Endothelial cell of umbilical vein (primary cell): ENCODE results near the gene RNU5D-1. TPM values are rescaled to one million over a fixed set of nuclear protein-coding genes. Genes with fewer than 3 reads are reported as not detected.

ENCODE experiments used
- BruUV-seq: library from RNA; stranded (reverse); fragments of 400-500 nt; replicated peaks from 2 replicates; lab custom pipeline; 2021; lab: Mats Ljungman, UMichigan
- CTCF ChIA-PET: fragments of 300-600, 350-600 bp; sonication (Branson Sonifier 250); formaldehyde crosslinking; loops from one replicate; lab custom pipeline; 2021; ENCODE audit warnings: antibody characterized with exemption, inconsistent platforms; lab: Charles Lee
- POLR2A ChIA-PET: fragments of 300-600, 350-600 bp; sonication (Branson Sonifier 250); formaldehyde crosslinking; loops from one replicate; lab custom pipeline; 2021; ENCODE audit warnings: antibody characterized with exemption, inconsistent platforms; lab: Charles Lee
- DNase-seq: peaks from one replicate; pipeline ENCODE4 v3.0.0-alpha.2; 2011; ENCODE audit warnings: low read depth, low spot score
- FAIRE-seq: peaks from 2 replicates; lab custom pipeline; 2011; peaks lifted over from hg19 to GRCh38; lab: Jason Lieb, UNC
- H2AFZ ChIP-seq: 2 replicates; pipeline ENCODE4 v1.6.0; 2012; ENCODE audit warnings: low read depth, low read length, control low read depth, inconsistent platforms
- H3K27ac ChIP-seq: 2 replicates; pipeline ENCODE4 v1.5.1; 2011; ENCODE audit warnings: low read depth, mild to moderate bottlenecking, control low read depth, low read length, moderate library complexity; ENCODE audit not compliant: insufficient read depth
- H3K27me3 ChIP-seq, 2 experiments: 2 replicates each; pipeline versions ENCODE4 v1.6.0 to v1.6.1; 2011; ENCODE audit warnings: low read length in 2 of 2, mixed read lengths in 1 of 2; ENCODE audit not compliant: control insufficient read depth in 2 of 2, insufficient read depth in 2 of 2
- H3K36me3 ChIP-seq, 2 experiments: 2 replicates in 1 of 2; 3 replicates in 1 of 2; pipeline ENCODE4 v1.5.1; 2011; ENCODE audit warnings: low read length in 2 of 2, mild to moderate bottlenecking in 1 of 2, moderate library complexity in 1 of 2; ENCODE audit not compliant: control insufficient read depth in 2 of 2, insufficient read depth in 2 of 2; ENCODE audit errors: extremely low read depth in 1 of 2
- H3K4me1 ChIP-seq: 3 replicates; pipeline ENCODE4 v1.5.1; 2011; ENCODE audit warnings: mild to moderate bottlenecking, low read length; ENCODE audit not compliant: control insufficient read depth, insufficient read depth; ENCODE audit errors: extremely low read depth
- H3K4me2 ChIP-seq: 2 replicates; pipeline ENCODE4 v1.6.1; 2011; ENCODE audit warnings: low read length, control low read depth, mixed read lengths; ENCODE audit not compliant: insufficient read depth
- H3K4me3 ChIP-seq, 3 experiments: fragments of 200-600 bp in 1 of 3; sonication (generic), shearing (Covaris generic) in 1 of 3; replicated peaks in 1 of 3; 2 replicates each; pipeline ENCODE4 v1.5.1; 2011 to 2016; ENCODE audit warnings: control low read depth in 3 of 3, low read length in 3 of 3, mild to moderate bottlenecking in 2 of 3, inconsistent platforms in 1 of 3, low read depth in 1 of 3, moderate library complexity in 1 of 3; ENCODE audit not compliant: insufficient read depth in 1 of 3
- H3K79me2 ChIP-seq: 2 replicates; pipeline ENCODE4 v1.6.0; 2012; ENCODE audit warnings: low read length, inconsistent platforms; ENCODE audit not compliant: control insufficient read depth, insufficient read depth
- H3K9ac ChIP-seq: replicated peaks from 2 replicates; pipeline ENCODE3; 2011; ENCODE audit warnings: low read length, control low read depth; ENCODE audit not compliant: insufficient read depth; ENCODE audit errors: extremely low read depth
- H3K9me1 ChIP-seq: replicated peaks from 3 replicates; pipeline ENCODE4 v1.6.0; 2011; ENCODE audit warnings: mild to moderate bottlenecking, low read length; ENCODE audit not compliant: control insufficient read depth, insufficient read depth; ENCODE audit errors: extremely low read depth
- H3K9me3 ChIP-seq: replicated peaks from 2 replicates; pipeline ENCODE4 v1.5.1; 2012; ENCODE audit warnings: low read length, inconsistent platforms; ENCODE audit not compliant: control insufficient read depth, insufficient read depth
- H4K20me1 ChIP-seq: replicated peaks from 2 replicates; pipeline ENCODE3; 2011; ENCODE audit warnings: mild to moderate bottlenecking, low read length; ENCODE audit not compliant: control insufficient read depth, insufficient read depth; ENCODE audit errors: extremely low read depth
- EZH2 ChIP-seq: IDR thresholded peaks from 2 replicates; pipeline ENCODE4 v1.6.1; 2012; ENCODE audit warnings: borderline replicate concordance, low read depth, mild to moderate bottlenecking, moderate library complexity, low read length, inconsistent platforms; ENCODE audit not compliant: severe bottlenecking
- FOS ChIP-seq: IDR thresholded peaks from 2 replicates; pipeline ENCODE4 v1.6.1; 2011; ENCODE audit warnings: mild to moderate bottlenecking, low read length, moderate library complexity, borderline replicate concordance; ENCODE audit not compliant: insufficient read depth
- GATA2 ChIP-seq: IDR thresholded peaks from 2 replicates; pipeline ENCODE4 v1.7.0; 2011; ENCODE audit warnings: low read depth, mild to moderate bottlenecking, moderate library complexity, mixed read lengths, low read length; ENCODE audit not compliant: insufficient read length, insufficient read depth
- JUN ChIP-seq: IDR thresholded peaks from 2 replicates; pipeline ENCODE4 v1.6.1; 2011; ENCODE audit warnings: borderline replicate concordance, low read depth; ENCODE audit not compliant: insufficient read length, insufficient read depth
- MYC ChIP-seq: IDR thresholded peaks from one replicate; pipeline ENCODE4 v1.6.1; 2011; ENCODE audit warnings: mild to moderate bottlenecking, low read depth, low read length
- POLR2A ChIP-seq: IDR thresholded peaks from 2 replicates; pipeline ENCODE4 v1.6.1; 2012; ENCODE audit warnings: low read depth, mild to moderate bottlenecking, control low read depth, low read length
- POLR2AphosphoS5 ChIP-seq: IDR thresholded peaks from 2 replicates; pipeline ENCODE4 v1.6.1; 2012; ENCODE audit warnings: low read depth, mild to moderate bottlenecking, control low read depth, low read length, moderate library complexity; ENCODE audit not compliant: insufficient read depth
- dilution Hi-C: fragments of 300-500 bp; cut with MboI; formaldehyde crosslinking; loops from one replicate; pipeline ENCODE4 v1.15.0; 2019; ENCODE audit warnings: low sequenced_read_pairs; ENCODE audit not compliant: extremely low pct_ligation_motif_present
- intact Hi-C: fragments of 100-400 bp; cut with micrococcal nuclease; formaldehyde crosslinking; loops from one replicate; pipeline ENCODE4 v1.10.0; 2022
- polyA plus RNA-seq, 4 experiments: library from polyadenylated mRNA; depleted of rRNA in 3 of 4; stranded (reverse) in 3 of 4; unstranded in 1 of 4; fragments of >200 nt; gene quantifications; 2 replicates each; pipeline versions ENCODE4 v1.2.1 to v1.2.3, GENCODE V29; 2011 to 2012; ENCODE audit warnings: missing spikeins in 1 of 4
- total RNA-seq: library from RNA; stranded (reverse); gene quantifications from 2 replicates; pipeline ENCODE4 v1.2.3, GENCODE V29; 2021
- TF ChIP-seq, protein P1 (sequence below): IDR thresholded peaks from 2 replicates; pipeline ENCODE4 v1.6.1; 2011; ENCODE audit not compliant: insufficient read depth, insufficient read length
- TF ChIP-seq, protein P2 (sequence below), 2 donors: IDR thresholded peaks; 1 replicate in 1 of 2; 2 replicates in 1 of 2; pipeline ENCODE4 v1.5.1; 2011; ENCODE audit warnings: low read length in 2 of 2, mild to moderate bottlenecking in 2 of 2, moderate library complexity in 2 of 2, control low read depth in 1 of 2, inconsistent platforms in 1 of 2, low read depth in 1 of 2; ENCODE audit not compliant: insufficient read depth in 1 of 2; ENCODE audit errors: extremely low read depth in 1 of 2

The RNU5D-1 gene
- total and polyA plus RNA-seq, 2 donors (not counting 3 experiments of a cell fraction or from before 2014, with no cell fraction given) = not detected

DNA sequence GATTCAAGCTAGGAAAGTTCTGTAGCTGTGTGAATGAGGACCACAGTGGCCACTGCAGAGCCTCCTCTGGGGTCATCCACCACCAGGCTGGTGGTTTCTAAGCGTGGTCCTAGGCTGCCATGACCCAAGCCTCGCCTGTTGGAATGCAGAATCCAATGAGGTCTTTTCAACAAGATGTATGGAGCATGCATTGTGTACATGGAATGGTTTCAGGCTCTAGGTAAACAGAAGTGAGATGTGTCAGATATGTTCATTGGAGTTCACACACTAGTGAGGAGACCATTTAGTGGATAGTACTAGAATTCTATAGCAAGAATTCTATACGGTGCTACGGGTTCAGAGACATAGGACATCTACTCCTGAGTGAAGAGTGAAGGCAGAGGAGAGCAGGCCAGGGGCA is 10.7 kb downstream of the RNU5D-1 start:
- Histone ChIP-seq H3K79me2 (no peaks in the 10 kb centered on the region), H3K9me1 (no peaks in the 10 kb centered on the region), H3K27me3 (peaks cover 3 to 4% of the 10 kb centered on the region in 2 experiments), H4K20me1 (no peaks in the 10 kb centered on the region), H3K4me3 (no peak overlapping the region), H3K9me3 (no peaks in the 10 kb centered on the region), H3K4me2 (no peak overlapping the region), H3K36me3 (no peaks in the 10 kb centered on the region), H3K9ac (no peak overlapping the region), H2AFZ (no peak overlapping the region), H3K27ac (no peak overlapping the region), H3K4me1 (no peaks in the 10 kb centered on the region)
- intact Hi-C loops = no loop called here
- ChIA-PET CTCF (no interaction called here), POLR2A (no interaction called here)
- BruUV-seq = no TSS peak
- dilution Hi-C loops = no loop called here
- no peak for DNase-seq
- TF ChIP-seq POLR2A (no peak), EZH2 (no peak), MYC (no peak), GATA2 (no peak), FOS (no peak), POLR2AphosphoS5 (no peak), JUN (no peak)
- TF ChIP-seq, protein P1, sequence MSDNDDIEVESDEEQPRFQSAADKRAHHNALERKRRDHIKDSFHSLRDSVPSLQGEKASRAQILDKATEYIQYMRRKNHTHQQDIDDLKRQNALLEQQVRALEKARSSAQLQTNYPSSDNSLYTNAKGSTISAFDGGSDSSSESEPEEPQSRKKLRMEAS = no peak
- TF ChIP-seq, protein P2, sequence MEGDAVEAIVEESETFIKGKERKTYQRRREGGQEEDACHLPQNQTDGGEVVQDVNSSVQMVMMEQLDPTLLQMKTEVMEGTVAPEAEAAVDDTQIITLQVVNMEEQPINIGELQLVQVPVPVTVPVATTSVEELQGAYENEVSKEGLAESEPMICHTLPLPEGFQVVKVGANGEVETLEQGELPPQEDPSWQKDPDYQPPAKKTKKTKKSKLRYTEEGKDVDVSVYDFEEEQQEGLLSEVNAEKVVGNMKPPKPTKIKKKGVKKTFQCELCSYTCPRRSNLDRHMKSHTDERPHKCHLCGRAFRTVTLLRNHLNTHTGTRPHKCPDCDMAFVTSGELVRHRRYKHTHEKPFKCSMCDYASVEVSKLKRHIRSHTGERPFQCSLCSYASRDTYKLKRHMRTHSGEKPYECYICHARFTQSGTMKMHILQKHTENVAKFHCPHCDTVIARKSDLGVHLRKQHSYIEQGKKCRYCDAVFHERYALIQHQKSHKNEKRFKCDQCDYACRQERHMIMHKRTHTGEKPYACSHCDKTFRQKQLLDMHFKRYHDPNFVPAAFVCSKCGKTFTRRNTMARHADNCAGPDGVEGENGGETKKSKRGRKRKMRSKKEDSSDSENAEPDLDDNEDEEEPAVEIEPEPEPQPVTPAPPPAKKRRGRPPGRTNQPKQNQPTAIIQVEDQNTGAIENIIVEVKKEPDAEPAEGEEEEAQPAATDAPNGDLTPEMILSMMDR (IDR thresholded peaks at IDR 0.05; ENCODE audit: extremely low read depth in 1 of 2, insufficient read depth in 1 of 2, low read depth in 1 of 2, low read length in 2 of 2) = no peak
- FAIRE-seq = no peak
